Activated CD8-positive, alpha-beta memory T cell treated with anti-CD3 and anti-CD28 coated beads, Interleukin-2, amount 50 U/mL, for 1 hour (primary cell): ENCODE data around the gene ABHD10.
A peak's percentile ranks its signal among the peaks of the same experiment; 100 is the strongest.

Experiments
- DNase-seq: peaks from one replicate; pipeline ENCODE4 v3.0.0-alpha.2; 2020; ENCODE audit errors: extremely low read depth

The ABHD10 gene

DNA sequence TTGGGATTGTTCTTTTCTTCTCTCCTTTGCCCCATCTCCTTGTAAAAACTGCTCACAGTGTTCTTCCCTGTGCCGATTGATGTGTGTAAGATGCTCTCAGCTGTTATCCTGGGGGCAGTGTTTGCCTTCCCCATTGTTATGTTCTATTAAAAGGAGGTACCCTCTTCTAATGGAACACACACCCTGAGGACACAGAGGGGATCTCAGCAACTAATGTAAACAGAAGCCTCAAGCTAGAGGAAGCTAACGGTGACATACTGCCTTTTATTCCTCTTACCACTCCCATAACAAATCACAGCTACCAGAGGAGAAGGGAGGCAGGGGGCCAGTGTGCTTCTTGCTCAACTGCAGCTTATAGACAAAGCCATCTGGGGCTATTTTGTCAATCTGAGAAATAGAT lies 22.1 kb downstream of the ABHD10 start:
- DNase-seq, result no peak

DNA sequence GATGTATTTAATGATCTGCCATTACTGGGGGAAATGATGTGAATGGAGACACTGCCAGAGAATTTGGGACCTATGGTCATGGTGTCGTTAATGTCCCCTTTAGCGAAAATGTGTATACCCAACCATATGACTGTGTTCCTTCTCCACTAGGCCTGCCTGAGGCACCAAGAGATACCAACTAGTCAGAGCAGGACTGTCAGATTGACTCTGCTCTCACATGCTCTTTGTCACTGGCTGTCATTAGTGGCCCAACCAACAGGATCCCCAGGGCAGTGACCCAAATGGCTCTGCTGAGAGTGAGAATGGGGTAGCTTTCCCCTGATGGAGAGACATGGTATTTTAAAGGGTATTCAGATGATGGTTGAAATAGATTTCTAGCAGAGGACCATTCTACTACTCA lies 22.7 kb downstream of the ABHD10 start:
- DNase-seq, result no peak

DNA sequence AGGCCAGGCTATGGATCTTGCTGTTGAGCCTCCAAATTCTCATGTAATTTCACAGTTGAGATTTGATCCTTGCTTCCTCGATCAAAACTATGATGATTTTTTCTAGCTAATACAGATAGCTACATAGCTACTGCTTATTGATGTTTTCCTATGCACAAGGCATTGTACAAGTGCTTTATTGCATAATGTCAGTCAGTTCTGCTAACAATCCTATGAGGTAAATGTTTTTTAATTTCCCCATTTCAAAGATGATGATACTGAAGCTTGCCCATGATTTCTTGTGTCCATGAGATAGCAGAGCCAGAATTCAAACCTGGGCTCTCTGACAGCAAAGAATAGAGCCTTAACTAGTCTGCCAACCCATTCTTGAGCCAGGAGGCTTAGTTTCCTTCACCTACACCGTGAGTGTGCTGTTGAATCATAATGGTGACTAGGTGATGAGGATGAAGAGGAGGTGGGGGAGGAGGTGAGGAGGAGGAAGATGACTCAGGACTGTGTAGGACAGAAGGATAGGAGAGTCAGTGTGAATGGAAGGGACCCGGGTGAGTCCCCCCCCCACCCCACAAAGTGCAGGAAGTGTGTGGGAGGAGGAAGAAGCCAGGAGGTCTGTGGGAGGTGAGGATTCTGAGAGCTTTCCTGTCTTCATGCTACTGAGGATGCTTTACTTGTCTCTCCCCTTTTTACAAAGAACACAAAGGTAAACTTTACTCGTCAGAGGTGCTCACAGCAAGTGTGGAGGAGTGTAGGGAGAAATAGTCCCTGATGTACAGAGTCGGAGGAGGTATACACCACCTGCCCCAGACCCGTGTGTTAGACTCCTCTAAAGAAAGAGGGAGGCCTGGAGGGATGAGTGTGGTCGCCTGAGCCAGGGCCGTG lies 23.5 kb downstream of the ABHD10 start:
- DNase-seq, result no peak

GRCh38 chr3:112003321-112004080 lies 24.7 kb downstream of the ABHD10 start:
- no peak for DNase-seq

GRCh38 chr3:112004187-112004586 lies 25.4 kb downstream of the ABHD10 start:
- DNase-seq, result no peak

GRCh38 chr3:112004669-112005068 lies 25.8 kb downstream of the ABHD10 start:
- DNase-seq, result no peak

DNA sequence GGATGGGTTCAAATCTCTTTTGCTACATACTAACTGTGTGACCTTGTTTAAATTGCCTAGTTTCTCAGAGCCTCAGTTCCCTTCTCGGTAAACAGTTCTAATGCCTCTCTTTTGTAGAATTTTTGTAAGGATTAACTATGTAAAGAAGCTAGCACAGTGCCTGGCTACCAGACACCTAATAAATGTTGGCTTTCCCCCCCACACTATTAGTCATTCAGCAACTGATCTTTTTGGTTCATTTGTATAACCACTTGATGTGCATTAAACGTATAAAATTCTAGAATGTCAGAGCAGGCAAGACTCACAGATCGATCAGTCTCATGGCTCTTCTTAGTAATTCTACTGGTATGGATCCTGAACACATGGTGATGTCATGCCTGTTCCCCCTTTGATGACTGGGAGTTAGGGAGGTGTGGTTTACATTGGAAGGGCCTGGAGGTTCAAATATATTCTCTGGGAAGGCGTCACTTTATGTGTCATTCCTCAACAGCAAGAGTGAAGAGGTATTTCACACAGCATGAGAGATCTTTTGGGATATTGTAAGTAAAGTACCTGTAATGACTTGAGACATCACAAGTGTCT lies 26.4 kb downstream of the ABHD10 start:
- DNase-seq, result no peak

GRCh38 chr3:112007633-112008032 lies 28.8 kb downstream of the ABHD10 start:
- DNase-seq, result no peak

GRCh38 chr3:112009670-112010069 lies 30.8 kb downstream of the ABHD10 start:
- DNase-seq, result no peak

GRCh38 chr3:112010636-112011035 lies 31.8 kb downstream of the ABHD10 start:
- no peak for DNase-seq

GRCh38 chr3:112011376-112011940 lies 32.6 kb downstream of the ABHD10 start:
- no peak for DNase-seq

DNA sequence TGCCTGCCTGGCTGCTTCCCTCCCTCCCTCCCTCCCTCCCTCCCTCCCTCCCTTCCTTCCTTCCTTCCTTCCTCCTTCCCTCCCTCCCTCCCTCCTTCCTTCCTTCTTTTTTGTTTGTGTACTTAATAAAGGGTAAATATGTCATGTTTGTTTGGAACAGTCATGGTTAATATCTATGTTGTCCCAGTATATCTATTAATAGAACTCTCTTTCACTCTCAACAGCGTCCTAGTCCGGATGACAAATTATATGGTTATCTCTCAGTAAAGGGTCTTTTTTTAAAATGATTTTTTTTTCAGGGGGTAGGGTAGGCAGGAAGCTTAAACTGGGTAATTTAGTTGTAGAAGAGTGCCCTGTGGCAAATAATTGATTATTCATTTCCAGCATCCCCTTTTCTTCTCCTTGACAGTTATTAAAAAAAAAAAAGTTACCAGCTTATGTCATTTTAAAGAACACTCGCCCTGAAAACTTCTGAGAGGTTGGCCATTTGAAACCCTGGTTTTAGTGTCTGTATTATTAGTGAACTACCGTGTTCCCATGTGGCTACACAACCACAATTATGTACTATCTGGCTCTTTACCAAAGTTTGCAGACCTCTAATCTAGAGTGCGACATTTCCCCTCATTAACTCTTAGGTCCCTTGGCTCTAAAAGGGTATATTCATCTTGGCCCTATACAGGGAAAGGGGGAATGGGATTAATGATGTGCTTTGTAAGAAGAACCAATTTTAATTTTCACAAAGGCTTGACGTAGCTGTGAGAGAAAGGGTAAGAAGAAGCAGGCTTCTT lies 33.6 kb downstream of the ABHD10 start:
- DNase-seq, result no peak

GRCh38 chr3:112013058-112013783 lies 34.4 kb downstream of the ABHD10 start:
- peak; percentile 17 for DNase-seq

GRCh38 chr3:112013784-112014143 lies 34.9 kb downstream of the ABHD10 start:
- no peak for DNase-seq

DNA sequence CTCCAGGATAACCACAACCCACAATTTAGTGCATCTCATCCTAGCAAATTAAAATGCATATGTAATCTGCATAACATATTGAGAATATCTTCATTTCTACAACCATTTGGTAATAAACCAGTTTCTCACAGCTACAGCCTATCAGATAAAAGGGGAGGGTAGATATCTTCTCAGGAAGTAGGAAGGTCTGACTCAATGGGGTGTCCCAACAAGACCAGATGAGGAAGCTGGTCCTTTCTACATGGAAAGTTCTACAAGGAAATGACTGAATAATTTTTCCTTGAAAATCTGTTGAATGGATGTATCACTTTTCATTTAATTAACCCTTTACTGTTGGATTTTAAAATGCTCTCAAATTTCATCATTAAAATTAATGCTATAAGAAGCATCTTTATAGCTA lies 38.3 kb downstream of the ABHD10 start:
- DNase-seq, result no peak

DNA sequence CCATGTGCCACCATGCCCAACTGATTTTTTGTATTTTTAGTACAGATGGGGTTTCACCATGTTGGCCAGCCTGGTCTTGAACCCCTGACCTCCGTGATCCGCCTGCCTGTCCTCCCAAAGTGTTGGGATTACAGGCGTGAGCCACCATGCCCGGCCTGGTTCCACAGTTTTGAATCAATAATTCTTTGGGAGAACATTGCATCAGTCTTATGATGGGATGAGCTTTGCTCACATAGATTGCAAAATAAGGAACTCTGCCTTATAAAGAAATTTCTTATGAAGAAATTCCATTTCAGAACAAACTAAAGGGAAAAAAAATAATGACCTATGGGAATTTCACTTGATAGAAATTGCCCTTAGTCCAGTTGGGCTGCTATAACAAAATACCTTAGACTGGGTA lies 39.9 kb downstream of the ABHD10 start:
- DNase-seq, result no peak

DNA sequence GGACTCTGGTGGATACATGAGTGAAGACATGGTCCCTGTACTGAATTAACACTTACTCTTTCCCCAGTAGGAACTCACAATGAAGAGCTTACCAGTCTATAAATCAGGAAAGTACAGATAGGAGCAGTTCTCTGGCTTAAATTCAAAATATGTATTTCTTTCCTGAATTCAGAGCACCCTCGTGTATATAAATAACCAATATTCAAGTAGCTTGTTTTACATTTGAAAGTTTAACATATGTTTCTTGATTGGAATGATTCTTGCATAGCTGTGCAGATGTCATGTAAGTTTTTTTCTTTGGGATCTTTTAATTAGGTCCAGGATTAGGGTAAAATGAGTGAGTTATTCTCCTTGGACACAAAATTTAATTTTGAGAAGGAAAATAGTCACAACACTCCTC lies 40.9 kb downstream of the ABHD10 start:
- no peak for DNase-seq

DNA sequence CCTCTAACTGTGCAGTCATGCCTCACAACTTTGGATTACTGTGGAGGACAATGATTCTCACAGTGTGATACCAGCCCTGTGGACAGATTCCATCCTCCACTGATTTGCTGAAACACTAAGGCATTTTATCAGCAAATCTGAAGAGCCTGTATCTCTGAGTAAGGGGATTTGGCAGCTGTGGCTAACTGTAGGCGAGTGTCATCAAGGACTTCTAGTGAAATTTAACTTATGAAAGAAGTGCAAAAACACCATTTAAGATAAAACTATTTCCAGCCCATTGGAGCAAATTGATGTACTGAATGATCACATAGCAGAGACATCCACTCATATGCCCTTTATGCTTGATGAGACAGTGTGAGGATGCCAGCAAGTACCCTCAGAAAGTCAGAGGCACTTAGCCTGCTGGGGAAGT lies 41.9 kb downstream of the ABHD10 start:
- DNase-seq, result no peak

DNA sequence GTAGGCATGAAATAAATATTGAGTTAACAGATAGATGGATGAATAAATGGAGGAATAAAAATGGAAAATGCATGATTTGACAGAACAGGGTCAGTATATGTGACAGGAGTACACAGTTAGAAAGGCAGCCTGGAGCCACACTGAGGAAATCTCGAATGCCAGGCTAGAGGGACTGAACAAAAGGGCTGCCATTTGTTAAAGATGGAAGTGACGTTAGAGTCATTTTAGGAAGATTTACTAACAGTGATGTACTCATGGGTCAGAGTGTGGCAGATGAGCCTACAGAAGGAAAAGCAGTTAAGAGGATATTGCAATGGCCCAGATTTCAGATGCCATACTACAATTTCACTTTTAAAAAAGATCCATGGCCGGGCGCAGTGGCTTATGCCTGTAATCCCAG lies 48.3 kb downstream of the ABHD10 start:
- DNase-seq, result no peak

- DNase-seq, result no peak
These were observed 49.0 kb downstream of the ABHD10 start for GRCh38 chr3:112027826-112028225.

- no peak for DNase-seq
These were observed 52.1 kb downstream of the ABHD10 start for GRCh38 chr3:112030901-112031300.
